ENCODE measurements around the gene AHRR. TPM values are rescaled to one million over a fixed set of nuclear protein-coding genes. Genes with fewer than 3 reads are reported as not detected.
A peak's percentile ranks its signal among the peaks of the same experiment; 100 is the strongest.

AHRR gene
- total RNA-seq, 1 experiment from 2014 or later = 2.6 TPM

DNA sequence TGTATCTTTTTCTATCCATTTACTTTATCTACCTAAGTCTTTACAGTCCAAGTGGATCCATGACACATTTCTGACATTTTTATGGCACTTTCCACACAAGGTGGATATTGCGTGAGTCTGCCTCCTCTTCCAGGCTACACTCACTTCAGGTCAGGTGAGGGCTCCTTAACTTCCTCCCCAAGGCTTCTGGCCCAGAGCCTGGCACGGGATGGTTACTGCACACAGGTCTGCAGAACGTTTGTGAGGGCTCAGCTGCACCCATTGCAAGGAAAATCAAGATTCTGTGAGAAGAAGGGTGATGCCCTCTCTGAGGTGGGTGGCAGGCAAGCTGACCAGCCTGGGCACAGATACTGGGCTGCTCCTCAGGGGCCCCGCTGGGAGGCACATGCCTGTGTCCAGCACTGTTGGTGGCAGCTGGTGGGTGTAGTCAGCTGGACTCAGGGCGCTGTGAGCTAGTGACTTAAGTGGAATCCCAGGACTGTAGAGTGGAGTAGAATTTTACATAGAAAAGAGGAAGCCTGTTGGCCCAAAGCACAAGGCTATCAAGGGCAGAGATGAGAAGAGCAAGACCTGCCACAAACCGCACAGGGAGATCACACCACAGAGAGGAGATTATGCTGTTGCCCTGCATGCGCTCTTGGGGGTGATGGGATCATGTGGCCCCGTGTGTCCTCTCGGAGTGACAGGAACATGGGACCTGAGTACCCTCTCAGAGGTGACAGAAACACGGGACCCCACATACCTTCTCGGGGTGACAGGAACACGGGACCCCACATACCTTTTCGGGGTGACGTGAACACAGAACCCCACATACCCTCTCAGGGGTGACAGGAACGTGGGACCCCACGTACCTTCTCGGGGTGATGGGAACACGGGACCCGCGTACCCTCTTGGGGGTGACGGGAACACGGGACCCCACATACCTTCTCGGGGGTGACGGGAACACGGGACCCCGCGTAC lies 21.3 kb downstream of the AHRR start:
- Histone ChIP-seq H3K9ac (ENCODE audit: low read length) (no peak overlapping the region), H3K79me2 (ENCODE audit: low read length) (no peaks in the 10 kb centered on the region), H3K4me3 (ENCODE audit: low read length) (no peak overlapping the region), H3K27me3 (ENCODE audit: low read length) (no peaks in the 10 kb centered on the region), H3K9me2 (replicated peaks; ENCODE audit: insufficient read depth, low read length) (no peaks in the 10 kb centered on the region), H3K27ac (ENCODE audit: low read length) (no peak overlapping the region), H3K4me1 (ENCODE audit: low read length) (peaks cover 21% of the 10 kb centered on the region), H3K36me3 (ENCODE audit: insufficient read depth, low read length) (no peaks in the 10 kb centered on the region), H3K9me3 (ENCODE audit: low read length) (no peaks in the 10 kb centered on the region), H2AFZ (ENCODE audit: low read length) (no peak overlapping the region), H3K4me2 (ENCODE audit: low read depth, low read length, poor library complexity, severe bottlenecking) (no peak overlapping the region), H4K20me1 (ENCODE audit: insufficient read depth, low read depth, low read length) (no peaks in the 10 kb centered on the region)
- DNase-seq = no peak

DNA sequence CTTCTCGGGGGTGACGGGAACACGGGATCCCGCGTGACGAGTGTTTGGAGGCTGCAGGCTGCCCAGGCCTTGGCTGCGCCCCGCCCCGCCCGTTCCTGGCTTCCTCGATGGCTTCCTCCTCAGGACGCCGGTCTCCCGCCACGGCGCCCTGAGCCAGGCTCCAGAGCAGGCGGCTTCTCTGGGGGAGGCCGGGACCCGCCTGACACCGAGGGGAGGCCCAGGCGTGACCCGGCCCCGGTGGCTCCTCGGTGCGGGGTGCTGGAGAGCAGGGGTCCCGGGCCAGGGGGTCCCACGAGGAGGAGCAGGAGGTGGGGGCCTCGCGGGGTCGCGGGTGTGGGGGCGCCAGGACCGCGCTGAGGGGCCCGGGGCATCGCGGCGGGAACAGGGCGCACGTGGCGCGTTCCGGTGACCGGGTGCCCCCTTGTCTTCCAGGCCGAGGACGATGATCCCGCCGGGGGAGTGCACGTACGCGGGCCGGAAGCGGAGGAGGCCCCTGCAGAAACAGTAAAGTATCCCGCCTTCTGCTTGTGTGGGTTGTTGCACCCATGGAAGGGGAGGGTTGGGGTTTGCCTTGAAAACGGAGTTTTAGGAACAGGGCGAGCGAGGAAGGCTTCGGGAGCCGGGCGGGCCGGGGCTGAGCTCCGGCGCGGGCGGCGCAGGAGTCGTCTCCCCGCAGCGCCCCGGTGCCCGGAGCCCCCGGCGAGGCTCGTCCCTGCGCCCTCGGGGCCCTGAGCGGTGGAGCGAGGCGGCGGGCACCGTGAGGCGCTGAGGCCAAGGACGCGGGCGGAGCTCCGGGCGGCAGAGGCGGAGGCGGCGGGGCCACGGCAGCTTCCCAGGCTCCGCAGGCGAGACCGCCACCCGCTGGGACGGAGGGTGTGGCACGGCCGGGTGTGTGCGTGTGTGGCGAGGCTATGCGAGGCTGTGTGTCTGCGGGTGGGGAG lies 22.2 kb downstream of the AHRR start:
- Histone ChIP-seq H3K9ac (ENCODE audit: low read length) (no peak overlapping the region), H4K20me1 (ENCODE audit: insufficient read depth, low read depth, low read length) (no peaks in the 10 kb centered on the region), H2AFZ (ENCODE audit: low read length) (no peak overlapping the region), H3K4me3 (ENCODE audit: low read length) (no peak overlapping the region), H3K36me3 (ENCODE audit: insufficient read depth, low read length) (no peaks in the 10 kb centered on the region), H3K27ac (ENCODE audit: low read length) (no peak overlapping the region), H3K9me2 (replicated peaks; ENCODE audit: insufficient read depth, low read length) (no peaks in the 10 kb centered on the region), H3K4me1 (ENCODE audit: low read length) (peaks cover 21% of the 10 kb centered on the region), H3K27me3 (ENCODE audit: low read length) (no peaks in the 10 kb centered on the region), H3K4me2 (ENCODE audit: low read depth, low read length, poor library complexity, severe bottlenecking) (no peak overlapping the region), H3K79me2 (ENCODE audit: low read length) (no peaks in the 10 kb centered on the region), H3K9me3 (ENCODE audit: low read length) (no peaks in the 10 kb centered on the region)
- no peak for DNase-seq

DNA sequence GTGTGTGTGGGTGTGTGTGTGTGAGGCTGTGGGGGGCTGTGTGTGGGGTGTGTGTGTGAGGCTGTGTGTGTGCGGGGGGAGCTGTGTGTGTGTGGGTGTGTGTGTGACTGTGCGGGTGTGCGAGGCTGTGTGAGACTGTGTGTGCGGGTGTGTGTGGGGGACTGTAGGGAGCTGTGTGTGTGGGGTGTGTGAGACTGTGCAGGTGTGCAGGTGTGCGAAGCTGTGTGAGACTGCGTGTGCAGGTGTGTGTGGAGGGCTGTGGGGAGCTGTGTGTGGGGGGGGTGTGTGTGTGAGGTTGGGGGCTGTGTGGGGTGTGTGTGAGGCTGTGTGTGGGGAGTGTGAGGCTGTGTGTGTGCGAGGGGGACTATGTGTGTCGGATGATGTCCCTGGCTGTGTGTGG lies 23.2 kb downstream of the AHRR start:
- Histone ChIP-seq H3K79me2 (ENCODE audit: low read length) (no peaks in the 10 kb centered on the region), H2AFZ (ENCODE audit: low read length) (no peak overlapping the region), H3K36me3 (ENCODE audit: insufficient read depth, low read length) (no peaks in the 10 kb centered on the region), H3K4me3 (ENCODE audit: low read length) (no peak overlapping the region), H3K27me3 (ENCODE audit: low read length) (no peaks in the 10 kb centered on the region), H3K4me1 (ENCODE audit: low read length) (peaks cover 21% of the 10 kb centered on the region), H3K9me2 (replicated peaks; ENCODE audit: insufficient read depth, low read length) (no peaks in the 10 kb centered on the region), H3K9ac (ENCODE audit: low read length) (no peak overlapping the region), H3K27ac (ENCODE audit: low read length) (no peak overlapping the region), H3K9me3 (ENCODE audit: low read length) (no peaks in the 10 kb centered on the region), H3K4me2 (ENCODE audit: low read depth, low read length, poor library complexity, severe bottlenecking) (no peak overlapping the region), H4K20me1 (ENCODE audit: insufficient read depth, low read depth, low read length) (no peaks in the 10 kb centered on the region)
- DNase-seq = no peak

DNA sequence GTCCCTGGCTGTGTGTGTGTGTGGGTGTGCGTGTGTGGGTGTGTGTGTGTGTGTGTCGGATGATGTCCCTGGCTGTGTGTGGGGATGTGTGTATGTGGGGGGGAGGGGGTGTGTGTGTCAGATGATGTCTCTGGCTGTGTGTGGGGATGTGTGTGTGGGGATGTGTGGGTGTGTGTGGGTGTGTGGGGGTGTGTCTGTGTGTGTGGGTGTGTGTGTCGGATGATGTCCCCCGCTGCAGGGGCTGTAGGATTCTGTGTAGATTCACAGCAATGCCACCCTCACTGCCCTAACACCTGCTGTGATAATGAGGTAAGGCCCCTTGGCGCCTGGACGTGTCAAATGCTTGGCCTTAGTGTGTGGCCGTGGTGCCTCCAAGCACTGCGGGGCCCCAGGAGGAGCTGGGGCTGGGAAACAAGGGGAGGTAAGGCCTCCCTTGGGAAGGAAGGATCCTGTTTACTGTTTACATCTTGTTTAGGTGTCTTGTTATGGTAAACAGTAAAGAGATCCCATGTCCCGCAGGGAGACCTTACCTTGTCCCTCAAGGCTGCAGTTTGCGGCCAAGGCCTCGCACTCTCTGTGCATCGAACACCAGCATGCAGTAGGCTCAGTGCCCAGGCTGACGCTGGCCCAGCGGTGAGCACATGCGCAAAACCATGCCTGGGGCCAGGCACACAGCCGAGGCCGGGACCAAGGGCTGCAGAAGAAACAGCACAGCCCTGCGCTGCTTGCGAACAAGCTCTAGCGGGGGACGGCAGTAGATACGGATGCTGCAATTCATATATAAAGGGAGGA lies 24.1 kb downstream of the AHRR start:
- DNase-seq = no peak
- Histone ChIP-seq H3K4me1 (ENCODE audit: low read length) (peaks cover 28% of the 10 kb centered on the region), H3K9me3 (ENCODE audit: low read length) (no peaks in the 10 kb centered on the region)

DNA sequence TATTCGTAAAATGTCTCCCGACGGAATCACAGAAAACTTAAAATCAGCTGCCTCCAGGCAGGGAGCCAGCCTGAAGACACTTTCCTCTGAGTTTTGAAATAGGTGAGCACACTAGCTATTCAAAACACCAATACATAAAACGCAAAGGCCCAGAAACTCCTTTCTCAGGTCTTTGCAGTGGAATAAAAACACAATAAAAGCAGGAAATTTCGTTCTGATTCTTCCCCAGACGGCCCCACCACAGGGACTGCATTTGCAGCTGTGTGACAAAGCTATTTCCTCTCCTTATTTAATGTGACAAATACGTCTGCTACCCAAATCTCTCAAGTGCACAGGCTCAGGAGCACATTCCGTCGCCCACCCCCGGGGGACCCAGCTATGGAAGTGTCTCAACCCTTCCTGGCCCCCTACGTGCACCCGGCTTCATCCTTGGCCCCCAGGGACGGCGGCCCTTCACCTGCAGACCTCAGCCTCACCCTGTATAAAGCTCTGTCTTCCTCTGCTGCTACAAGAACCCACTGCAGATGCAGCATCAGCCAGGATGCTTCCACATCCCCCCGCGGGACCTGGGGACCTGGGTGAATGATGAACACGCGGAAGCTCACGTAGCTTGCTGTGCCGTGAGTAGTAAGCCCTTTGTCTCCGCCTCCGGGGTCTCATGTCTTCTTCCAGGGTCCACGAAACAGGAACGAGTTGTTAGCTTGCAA lies 24.9 kb downstream of the AHRR start:
- Histone ChIP-seq H3K9me2 (replicated peaks; ENCODE audit: insufficient read depth, low read length) (no peaks in the 10 kb centered on the region), H3K79me2 (ENCODE audit: low read length) (no peaks in the 10 kb centered on the region)

More for the DNA sequence above, 24.1 kb downstream of the AHRR start:
- H3K79me2 ChIP-seq (ENCODE audit: low read length) = no peaks in the 10 kb centered on the region
- no peaks in the 10 kb centered on the region for H3K36me3 ChIP-seq (ENCODE audit: insufficient read depth, low read length)
- H3K9me2 ChIP-seq (replicated peaks; ENCODE audit: insufficient read depth, low read length) = no peaks in the 10 kb centered on the region
- no peak overlapping the region for H2AFZ ChIP-seq (ENCODE audit: low read length)
- H4K20me1 ChIP-seq (ENCODE audit: insufficient read depth, low read depth, low read length) = no peaks in the 10 kb centered on the region
- no peak overlapping the region for H3K4me2 ChIP-seq (ENCODE audit: low read depth, low read length, poor library complexity, severe bottlenecking)
- no peak overlapping the region for H3K4me3 ChIP-seq (ENCODE audit: low read length)
- H3K27ac ChIP-seq (ENCODE audit: low read length) = no peak overlapping the region
- no peaks in the 10 kb centered on the region for H3K27me3 ChIP-seq (ENCODE audit: low read length)
- no peak overlapping the region for H3K9ac ChIP-seq (ENCODE audit: low read length)

DNA sequence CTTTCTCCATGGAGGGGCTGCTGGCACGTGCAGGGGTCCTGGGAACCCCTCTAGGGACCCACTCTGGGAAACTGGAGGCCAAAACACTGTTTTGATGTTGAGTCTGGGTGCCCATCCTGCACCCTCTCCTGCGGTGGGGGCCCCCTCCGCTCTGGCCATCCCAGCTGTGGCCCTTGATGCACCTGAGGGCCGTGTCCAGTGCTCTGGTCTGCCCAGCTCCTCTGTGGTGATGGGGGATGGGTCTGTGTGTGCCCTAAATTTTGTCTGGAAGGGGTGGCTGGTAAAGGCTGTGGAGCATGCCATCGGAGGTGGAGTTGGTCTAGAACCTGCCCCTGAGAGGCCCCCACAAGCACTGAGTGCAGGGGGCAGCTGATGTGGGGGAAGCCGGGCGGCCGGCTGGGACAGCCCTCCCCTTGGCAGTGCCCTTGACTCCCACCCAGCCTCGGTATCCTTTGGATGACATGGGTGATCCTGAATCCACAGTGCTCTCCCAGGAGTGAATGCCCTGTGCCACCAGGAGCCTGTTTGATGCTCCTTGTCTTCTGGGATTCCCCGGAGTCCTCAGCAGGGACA lies 26.3 kb downstream of the AHRR start:
- H3K36me3 ChIP-seq (ENCODE audit: insufficient read depth, low read length) = peaks cover 5% of the 10 kb centered on the region; the same call in 1 of the 2 replicates
- H3K4me1 ChIP-seq (ENCODE audit: low read length) = peaks cover 23% of the 10 kb centered on the region
- no peak overlapping the region for H3K4me3 ChIP-seq (ENCODE audit: low read length)
- H2AFZ ChIP-seq (ENCODE audit: low read length) = no peak overlapping the region
- H3K9me2 ChIP-seq (replicated peaks; ENCODE audit: insufficient read depth, low read length) = no peaks in the 10 kb centered on the region
- no peaks in the 10 kb centered on the region for H3K27me3 ChIP-seq (ENCODE audit: low read length)
- no peak overlapping the region for H3K4me2 ChIP-seq (ENCODE audit: low read depth, low read length, poor library complexity, severe bottlenecking)
- no peaks in the 10 kb centered on the region for H4K20me1 ChIP-seq (ENCODE audit: insufficient read depth, low read depth, low read length)
- H3K9me3 ChIP-seq (ENCODE audit: low read length) = no peaks in the 10 kb centered on the region
- no peaks in the 10 kb centered on the region for H3K79me2 ChIP-seq (ENCODE audit: low read length)
- H3K9ac ChIP-seq (ENCODE audit: low read length) = no peak overlapping the region
- no peak for DNase-seq
- no peak overlapping the region for H3K27ac ChIP-seq (ENCODE audit: low read length)

More for the DNA sequence above, 24.9 kb downstream of the AHRR start:
- H4K20me1 ChIP-seq (ENCODE audit: insufficient read depth, low read depth, low read length) = no peaks in the 10 kb centered on the region
- peaks cover 5% of the 10 kb centered on the region; the same call in 1 of the 2 replicates for H3K36me3 ChIP-seq (ENCODE audit: insufficient read depth, low read length)
- no peak overlapping the region for H3K9ac ChIP-seq (ENCODE audit: low read length)
- no peaks in the 10 kb centered on the region for H3K27me3 ChIP-seq (ENCODE audit: low read length)
- peak overlapping the region; percentile 0 for H3K4me2 ChIP-seq (ENCODE audit: low read depth, low read length, poor library complexity, severe bottlenecking)
- H3K27ac ChIP-seq (ENCODE audit: low read length) = no peak overlapping the region
- peaks cover 28% of the 10 kb centered on the region for H3K4me1 ChIP-seq (ENCODE audit: low read length)
- no peak for DNase-seq
- no peak overlapping the region for H3K4me3 ChIP-seq (ENCODE audit: low read length)
- H2AFZ ChIP-seq (ENCODE audit: low read length) = no peak overlapping the region
- no peaks in the 10 kb centered on the region for H3K9me3 ChIP-seq (ENCODE audit: low read length)

DNA sequence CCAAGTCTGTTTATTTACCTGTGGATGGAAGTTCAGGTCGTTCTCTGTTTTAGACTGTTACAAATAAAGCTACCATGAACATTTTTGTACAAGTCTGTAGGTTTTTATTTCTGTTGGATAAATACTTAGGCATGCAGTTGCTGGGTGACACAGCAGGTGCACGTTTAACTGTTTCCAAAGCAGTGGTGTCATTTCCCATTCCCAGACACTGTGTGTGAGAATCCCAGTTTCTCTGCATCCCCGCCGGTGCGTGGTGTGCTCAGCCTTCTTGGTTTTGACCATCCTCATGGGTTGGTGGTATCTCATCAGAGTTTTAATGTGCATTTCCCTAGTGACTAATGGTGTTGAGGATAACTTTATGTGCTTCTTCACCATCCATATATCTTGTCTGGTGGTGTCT lies 27.2 kb downstream of the AHRR start:
- Histone ChIP-seq H3K79me2 (ENCODE audit: low read length) (no peaks in the 10 kb centered on the region), H3K9ac (ENCODE audit: low read length) (no peak overlapping the region), H3K36me3 (ENCODE audit: insufficient read depth, low read length) (peaks cover 5% of the 10 kb centered on the region; the same call in 1 of the 2 replicates), H3K4me3 (ENCODE audit: low read length) (no peak overlapping the region), H2AFZ (ENCODE audit: low read length) (no peak overlapping the region), H3K27ac (ENCODE audit: low read length) (no peak overlapping the region), H3K27me3 (ENCODE audit: low read length) (no peaks in the 10 kb centered on the region), H4K20me1 (ENCODE audit: insufficient read depth, low read depth, low read length) (no peaks in the 10 kb centered on the region), H3K9me3 (ENCODE audit: low read length) (no peaks in the 10 kb centered on the region), H3K4me1 (ENCODE audit: low read length) (peaks cover 22% of the 10 kb centered on the region), H3K9me2 (replicated peaks; ENCODE audit: insufficient read depth, low read length) (no peaks in the 10 kb centered on the region), H3K4me2 (ENCODE audit: low read depth, low read length, poor library complexity, severe bottlenecking) (no peak overlapping the region)
- no peak for DNase-seq

All from Karpas-422 (cell line).